HG03103 (cell line): ENCODE data around the gene ITLN2.
"Not testable (repeated sequence)": the region's sequence is repeated elsewhere in the genome, so short reads cannot be mapped to it uniquely, and the experiment has no call there.

Experiments used
- ATAC-seq: cut with Tn5 transposase; IDR thresholded peaks from one replicate; pipeline ENCODE4 v1.9.1; 2021; ENCODE audit warnings: low read depth; ENCODE audit not compliant: unreplicated experiment

ITLN2 gene

DNA sequence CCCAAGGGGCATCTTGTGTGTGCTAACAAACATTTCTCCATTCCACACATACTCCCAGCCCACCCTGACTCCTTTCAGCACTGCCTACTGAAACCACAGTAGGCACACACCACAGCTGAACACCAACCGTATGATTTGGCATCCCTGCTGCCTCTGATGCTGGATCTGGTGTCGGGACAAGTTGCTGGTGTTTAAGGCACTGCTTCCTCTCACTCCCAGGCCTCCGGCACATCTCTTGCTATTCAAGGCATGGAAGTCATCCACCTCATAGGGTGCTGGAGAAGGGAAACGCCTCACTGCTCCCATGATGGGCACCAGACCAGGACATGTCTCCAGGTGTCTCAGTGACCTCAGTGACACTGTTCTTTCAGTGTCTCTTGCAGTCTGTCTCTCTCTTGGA is 2.4 kb upstream of the ITLN2 start:
- no peak for ATAC-seq

DNA sequence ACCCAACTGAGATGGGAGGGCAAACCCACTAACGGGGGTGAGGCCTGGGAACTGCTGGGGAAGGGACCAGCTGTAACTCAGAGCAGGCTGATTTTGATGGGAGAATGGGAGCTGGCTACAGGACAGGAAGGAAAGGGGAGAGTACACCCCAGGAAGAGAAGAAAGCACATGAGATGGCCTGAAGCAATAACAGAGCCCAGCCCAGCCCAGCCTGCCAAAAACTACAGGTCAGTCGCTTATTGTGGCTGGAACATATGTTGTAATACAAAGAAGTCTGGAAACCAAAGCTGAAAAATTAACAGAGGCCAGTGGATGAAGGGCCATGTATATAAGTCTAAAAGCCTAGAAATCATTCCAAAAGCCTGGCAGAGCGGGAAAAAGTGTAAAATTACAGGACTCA is 1.6 kb downstream of the ITLN2 start:
- ATAC-seq, result no peak

DNA sequence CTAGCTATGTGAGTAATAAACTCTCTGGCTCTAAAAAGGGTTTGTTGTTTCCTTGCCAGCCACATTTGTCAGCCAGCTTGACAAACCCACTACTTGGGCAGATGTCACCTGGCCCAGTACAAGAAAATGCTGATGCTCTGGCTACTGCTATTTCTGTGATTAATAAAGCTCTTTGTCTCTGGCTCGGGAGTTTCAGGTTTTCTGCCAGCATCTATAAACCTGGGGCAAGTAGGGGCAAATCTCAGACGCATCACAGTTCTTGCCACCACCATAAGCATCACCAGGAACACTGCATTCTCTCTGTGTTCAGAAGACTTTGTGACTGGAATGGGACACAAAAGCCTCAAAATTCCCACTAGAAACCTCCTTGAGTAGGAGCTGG is 2.5 kb downstream of the ITLN2 start:
- ATAC-seq, result no peak

DNA sequence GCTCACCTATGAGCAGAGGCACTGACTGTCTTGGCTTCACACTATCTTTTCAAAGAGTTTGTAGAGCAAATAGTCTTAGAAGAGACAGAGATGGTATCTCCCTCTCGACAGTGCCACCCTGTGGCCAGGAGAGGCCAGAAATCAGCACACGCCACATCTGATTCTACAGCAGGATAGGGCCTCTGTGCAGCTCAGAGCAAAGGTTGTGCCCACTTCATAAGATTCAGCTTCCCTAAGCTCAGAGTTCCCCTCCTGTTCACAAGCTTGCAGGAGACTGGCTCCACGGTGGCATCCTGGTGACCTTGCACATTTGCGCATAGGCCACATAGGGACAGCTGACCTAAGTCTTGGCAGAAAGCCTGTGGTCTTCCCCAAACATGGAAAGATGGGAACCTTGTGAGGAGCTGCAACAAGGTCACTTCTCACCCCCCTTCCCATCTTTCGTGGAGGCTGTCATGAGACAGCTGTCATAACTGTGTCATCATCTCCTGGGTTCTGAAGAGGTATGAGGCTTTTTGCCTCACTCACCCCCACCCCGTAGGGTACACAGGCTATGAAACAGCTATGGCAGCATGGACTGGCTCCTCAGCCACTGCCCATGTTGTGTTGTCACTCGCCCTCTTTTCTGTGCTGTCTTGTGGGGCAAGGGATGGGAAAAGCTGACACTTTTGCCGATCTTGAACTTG is 3.0 kb downstream of the ITLN2 start:
- ATAC-seq, result no peak

DNA sequence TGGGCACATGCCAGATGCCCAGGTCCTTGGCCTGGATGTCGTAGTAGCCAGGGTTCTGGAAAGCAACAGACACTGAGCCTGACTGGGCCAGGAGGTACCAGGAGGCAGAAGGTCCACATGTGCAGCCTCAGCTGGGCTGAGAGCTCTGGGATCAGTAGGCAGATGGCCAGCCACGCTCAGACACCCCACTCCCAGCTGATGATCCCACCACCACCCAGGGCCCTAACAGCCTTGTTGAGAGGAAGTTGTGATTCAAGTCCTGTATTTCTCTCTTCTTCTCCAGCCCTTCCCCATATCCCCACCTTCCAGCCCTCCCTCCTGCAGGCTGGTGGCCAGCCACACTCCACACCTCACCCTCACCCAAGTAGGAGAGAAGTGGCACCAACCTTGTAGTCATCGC is 4.0 kb downstream of the ITLN2 start:
- ATAC-seq, result no peak

DNA sequence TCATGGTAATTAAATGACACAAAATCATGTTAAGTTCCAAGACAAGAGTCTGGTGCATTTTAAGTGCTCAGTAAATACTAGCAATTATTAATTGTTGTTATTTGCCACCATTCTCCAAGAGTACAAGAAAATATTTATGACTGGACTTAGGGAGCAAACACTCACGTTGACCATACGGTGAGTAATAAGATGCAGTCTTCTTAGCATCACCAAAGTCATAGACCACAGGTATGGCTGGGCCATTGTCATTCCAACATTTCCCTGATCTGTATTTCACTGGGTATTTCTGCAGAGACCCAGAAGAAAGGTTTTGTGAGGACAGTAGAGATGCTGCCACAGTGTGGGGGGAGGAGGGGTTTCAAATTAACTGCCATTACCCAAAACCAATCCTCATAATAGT is 4.7 kb downstream of the ITLN2 start:
- no peak for ATAC-seq

DNA sequence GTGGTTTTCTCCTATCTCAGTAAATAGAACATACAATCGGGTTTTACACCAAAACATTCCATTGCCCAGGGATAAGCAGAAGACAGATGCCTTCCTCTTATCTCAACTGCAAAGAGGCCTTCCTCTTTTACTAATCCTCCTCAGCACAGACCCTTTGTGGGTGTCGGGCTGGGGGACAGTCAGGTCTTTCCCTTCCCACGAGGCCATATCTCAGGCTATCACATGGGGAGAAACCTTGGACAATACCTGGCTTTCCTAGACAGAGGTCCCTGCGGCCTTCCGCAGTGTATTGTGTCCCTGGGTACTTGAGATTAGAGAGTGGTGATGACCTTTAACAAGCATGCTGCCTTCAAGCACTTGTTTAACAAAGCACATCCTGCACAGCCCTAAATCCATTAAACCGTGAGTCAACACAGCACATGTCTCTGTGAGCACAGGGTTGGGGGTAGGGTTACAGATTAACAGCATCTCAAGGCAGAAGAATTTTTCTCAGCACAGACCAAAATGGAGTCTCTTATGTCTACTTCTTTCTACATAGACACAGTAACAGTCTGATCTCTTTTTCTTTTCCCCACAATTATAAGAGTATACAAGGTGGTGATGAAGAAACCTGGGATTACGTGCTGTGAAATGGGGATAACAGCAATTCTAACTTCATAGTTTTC is 5.3 kb downstream of the ITLN2 start:
- not testable (repeated sequence) for ATAC-seq

DNA sequence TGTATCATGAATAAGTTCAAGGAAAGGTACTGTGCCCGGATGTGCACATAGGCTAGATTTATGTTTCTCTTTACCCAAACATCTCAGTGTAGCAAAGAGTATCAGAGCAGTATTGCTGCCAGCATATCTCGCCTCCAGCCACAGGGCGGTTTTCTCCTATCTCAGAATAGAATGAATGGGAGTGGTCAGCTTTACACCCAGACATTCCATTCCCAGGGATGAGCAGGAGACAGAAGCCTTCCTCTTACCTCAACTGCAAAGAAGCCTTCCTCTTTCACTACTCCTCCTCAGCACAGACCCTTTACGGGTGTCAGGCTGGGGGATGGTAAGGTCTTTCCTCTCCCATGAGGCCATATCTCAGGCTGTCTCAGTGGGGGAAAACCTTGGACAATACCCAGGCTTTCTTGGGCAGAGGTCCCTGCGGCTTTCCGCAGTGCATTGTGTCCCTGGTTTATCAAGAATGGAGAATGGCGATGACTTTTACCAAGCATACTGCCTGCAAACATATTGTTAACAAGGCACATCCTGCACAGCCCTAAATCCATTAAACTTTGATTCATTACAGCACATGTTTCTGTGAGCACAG is 7.3 kb downstream of the ITLN2 start:
- not testable (repeated sequence) for ATAC-seq

DNA sequence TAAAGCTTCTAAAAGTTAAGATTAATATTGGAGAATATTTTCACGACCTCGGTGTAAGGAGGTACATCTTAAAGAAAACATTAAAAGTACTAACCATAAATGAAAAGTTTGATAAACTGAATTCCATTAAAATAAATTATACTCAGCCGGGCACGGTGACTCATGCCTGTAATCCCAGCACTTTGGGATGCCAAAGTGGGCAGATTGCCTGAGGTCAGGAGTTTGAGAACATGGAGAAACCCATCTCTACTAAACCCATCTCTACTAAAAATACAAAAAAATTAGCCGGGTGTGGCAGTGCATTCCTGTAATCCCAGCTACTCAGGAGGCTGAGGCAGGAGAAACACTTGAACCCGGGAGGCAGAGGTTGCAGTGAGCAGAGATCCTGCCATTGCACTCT is 8.7 kb downstream of the ITLN2 start:
- not testable (repeated sequence) for ATAC-seq

DNA sequence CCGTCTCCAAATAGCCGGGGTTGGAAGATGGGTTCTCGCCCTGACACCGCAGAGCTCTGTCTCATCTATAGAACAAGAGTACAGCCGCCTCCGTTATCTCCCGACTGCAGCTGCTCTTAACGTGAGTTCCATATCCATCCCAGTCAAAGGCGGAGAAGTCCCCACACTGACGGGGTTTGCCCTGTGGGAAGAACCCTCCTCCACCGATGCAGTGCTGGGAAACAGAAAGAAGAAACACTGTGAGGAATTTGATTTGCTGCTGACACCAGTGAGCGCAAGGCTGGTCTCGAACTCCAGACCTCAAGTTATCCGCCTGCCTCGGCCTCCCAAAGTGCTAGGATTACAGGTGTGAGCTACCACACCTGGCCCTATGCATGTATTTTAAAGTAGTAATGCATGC is 9.5 kb downstream of the ITLN2 start:
- ATAC-seq, result no peak

DNA sequence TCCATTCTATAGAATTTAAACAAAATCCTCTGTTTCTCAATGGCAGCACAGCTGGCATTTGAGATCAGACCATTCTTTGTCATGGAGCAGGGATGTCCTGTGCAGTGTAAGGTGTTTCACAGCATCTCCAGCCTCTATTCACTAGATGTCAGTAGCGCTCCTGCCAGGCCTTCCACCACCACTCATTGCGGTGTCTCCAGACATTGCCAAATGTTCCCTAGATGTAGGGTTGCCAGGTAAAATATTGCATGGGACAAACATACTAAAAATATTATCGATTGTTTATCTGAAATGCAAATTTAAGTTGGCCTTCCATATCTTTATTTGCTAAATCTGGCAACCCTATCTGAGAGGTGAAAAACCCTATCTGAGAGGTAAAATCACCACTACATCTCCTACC is 11.7 kb downstream of the ITLN2 start:
- ATAC-seq, result no peak

DNA sequence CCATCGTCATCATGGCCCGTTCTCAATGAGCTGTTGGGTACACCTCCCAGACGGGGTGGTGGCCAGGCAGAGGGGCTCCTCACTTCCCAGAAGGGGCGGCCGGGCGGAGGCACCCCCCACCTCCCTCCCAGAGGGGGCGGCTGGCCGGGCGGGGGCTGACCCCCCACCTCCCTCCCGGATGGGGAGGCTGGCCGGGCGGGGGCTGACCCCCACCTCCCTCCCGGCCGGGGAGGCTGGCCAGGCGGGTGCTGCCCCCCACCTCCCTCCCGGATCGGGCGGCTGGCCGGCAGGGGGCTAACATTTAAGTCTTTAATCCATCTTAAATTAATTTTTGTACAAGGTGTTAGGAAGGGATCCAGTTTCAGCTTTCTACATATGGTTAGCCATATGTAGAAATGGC is 17.9 kb downstream of the ITLN2 start:
- not testable (repeated sequence) for ATAC-seq

DNA sequence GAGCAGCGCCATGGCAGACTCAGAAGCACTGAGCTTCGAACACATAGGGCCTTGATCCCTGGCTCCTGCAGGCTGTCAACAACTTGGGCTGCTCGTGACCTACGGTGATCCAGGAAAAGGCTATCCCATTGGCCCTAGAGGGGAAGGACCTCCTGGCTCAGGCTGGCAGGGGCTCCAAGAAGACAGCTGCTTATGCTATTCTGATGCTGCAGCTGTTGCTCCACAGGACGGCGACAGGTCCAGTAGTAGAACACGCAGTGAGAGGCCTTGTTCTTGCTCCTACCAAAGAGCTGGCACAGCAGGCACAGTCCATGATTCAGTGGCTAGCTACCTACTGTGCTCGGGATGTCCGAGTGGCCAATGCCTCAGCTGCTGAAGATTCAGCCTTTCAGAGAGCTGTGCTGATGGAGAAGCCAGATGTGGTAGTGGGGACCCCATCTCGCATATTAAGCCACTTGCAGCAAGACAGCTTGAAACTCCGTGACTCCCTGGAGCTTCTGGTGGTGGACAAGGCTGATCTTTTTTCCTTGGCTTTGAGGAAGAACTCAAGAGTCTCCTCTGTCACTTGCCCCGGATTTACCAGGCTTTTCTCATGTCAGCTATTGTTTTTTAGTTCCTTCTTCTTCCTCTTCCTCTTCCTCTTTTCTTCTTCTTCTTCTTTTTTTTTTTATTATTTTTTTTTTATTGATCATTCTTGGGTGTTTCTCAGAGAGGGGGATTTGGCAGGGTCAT is 18.9 kb downstream of the ITLN2 start:
- ATAC-seq, result no peak

DNA sequence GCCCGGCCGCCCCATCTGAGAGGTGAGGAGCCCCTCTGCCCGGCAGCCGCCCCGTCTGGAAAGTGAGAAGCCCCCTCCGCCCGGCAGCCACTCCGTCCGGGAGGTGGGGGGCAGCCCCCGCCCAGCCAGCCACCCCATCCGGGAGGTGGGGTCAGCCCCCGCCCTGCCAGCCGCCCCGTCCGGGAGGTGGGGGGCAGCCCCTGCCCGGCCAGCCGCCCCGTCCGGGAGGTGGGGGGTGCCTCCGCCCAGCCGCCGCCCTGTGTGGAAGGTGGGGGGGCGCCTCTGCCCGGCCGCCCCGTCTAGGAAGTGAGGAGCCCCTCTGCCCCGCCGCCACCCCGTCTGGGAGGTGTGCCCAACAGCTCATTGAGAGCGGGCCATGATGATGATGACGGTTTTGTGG is 21.3 kb downstream of the ITLN2 start:
- not testable (repeated sequence) for ATAC-seq

DNA sequence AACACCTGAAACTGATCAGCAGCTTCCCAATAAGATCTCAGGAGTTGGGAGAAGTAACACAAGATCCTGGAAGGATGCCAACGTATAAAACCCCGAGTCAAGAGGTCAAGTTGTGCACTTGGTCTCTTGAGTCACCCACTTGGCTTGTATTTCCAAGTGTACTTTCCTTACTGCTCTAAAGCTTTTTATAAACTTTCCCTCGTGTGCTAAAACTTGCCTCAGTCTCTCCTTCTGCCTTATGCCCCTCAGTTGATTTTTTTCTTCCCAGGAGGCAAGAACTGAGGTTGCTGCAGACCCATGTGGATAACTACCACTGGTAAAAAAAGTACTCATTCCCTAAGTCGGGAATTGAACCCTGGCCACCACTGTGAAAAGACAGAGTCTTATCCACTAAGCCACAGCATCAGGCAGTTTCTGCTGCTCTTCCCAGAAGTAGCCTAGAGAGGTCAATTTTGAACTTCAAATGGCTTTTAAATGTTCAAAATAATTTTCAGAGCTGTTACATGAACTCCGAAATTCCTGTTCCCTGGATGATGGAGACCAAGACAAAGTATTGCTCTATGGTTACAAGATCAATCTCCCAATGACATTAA is 28.9 kb downstream of the ITLN2 start:
- no peak for ATAC-seq

DNA sequence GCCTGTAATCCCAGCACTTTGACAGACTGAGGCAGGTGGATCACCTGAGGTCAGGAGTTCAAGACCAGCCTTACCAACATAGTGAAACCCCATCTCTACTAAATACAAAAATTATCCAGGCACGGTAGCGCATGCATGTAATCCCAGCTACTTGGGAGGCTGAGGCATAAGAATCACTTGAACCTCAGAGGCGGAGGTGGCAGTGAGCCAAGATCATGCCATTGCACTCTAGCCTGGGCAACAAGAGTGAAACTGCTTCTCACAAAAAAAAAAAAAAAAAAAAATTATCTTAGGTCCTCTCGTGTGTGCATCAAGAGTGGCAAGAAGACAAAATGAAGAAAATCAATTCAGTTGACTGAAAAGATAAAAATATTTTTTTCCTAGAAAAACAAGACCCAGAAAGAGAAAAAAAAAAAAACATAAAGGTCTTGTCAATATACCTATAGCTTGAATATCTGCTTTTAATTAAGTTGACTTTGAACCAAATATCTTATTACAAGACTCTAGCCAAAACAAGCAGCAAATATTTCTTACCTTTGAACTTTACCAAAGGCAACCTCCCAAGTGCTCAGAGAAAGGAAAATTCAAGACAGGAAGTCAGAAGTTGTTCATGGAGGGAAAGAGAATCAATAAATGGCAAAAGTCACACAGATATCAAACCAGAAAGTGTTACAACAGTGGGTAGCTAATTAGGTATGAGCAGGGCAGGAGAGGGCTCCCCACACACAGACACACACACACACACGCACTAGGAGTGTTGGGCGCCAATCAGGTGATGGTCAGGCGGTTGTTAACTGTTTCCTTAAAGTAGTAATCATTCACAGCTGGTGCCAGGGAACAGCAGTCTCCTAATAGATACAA is 29.6 kb downstream of the ITLN2 start:
- ATAC-seq, result no peak

DNA sequence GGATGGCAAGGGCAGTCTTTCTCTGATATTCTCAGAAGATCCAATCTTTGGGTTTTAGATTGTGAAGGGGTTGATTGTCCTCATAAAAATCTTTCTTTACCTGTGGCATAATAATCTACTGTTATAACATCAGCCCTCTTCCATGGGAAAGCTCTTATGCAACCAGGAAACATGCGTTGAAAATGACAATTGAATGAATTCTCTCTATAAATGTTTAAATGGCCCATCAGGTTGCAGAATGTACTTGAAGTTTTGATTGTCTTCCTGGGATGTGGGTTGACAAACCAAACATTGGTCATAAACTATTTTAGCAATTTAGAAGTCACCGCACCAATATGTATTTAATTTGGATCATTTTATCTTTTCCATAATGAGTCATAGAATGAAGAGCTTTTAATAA is 37.9 kb downstream of the ITLN2 start:
- ATAC-seq, result no peak

DNA sequence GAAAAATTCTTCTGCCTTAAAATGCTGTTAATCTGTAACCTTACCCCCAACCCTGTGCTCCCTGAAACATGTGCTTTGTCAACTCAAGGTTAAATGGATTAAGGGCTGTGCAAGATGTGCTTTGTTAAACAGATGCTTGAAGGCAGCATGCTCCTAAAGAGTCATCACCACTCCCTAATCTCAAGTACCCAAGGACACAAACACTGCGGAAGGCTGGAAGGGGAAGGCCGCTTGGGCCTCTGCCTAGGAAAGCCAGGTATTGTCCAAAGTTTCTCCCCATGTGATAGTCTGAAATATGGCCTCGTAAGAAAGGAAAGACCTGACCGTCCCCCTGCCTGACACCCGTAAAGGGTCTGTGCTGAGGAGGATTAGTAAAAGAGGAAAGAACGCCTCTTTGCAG is 41.4 kb downstream of the ITLN2 start:
- ATAC-seq, result not testable (repeated sequence)

DNA sequence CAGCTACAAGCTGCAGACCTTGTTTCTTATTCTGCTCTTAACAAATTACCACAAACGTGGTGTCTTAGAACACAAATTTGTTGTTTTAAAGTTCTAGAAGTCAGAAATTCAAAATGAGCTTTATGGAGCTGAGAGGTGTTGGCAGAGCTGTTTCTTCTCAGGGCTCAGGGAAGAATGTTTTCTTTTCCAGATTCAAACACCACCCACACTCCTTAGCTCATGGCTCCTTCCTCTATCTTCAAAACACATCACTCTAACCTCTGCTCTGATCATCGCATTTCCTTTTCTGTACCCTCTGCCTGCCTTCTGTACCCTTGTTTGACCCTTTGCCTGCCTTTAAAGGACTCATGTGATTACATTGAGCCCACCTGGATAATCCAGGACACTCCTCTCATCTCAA is 42.7 kb downstream of the ITLN2 start:
- no peak for ATAC-seq

DNA sequence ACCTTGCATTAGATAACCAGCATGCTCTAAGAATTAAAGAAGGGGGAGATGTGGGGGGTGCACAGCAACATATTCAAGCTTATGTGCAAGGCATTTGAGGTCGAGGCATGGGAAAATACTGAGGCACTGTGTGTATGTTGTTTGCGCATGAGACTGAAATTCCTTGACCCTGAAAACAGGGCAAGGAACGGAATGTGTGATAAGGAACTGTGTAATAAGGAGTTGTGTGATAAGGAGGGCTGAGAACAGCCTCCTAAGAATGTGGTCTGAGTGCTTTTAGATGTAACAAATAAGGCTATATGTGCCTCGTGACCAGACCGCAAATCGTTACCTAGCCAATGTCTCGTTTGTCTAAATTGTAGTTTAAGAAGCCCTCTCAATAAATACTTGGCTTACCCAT is 43.2 kb downstream of the ITLN2 start:
- no peak for ATAC-seq
